GM12801 (cell line): ENCODE results near the gene PPP2R5E.

Source experiments
- TF ChIP-seq, protein P1 (sequence below): IDR thresholded peaks from one replicate; pipeline ENCODE4 v1.5.1; 2011; ENCODE audit warnings: control low read depth; ENCODE audit not compliant: insufficient read length; ENCODE audit errors: extremely low read depth

PPP2R5E gene

DNA sequence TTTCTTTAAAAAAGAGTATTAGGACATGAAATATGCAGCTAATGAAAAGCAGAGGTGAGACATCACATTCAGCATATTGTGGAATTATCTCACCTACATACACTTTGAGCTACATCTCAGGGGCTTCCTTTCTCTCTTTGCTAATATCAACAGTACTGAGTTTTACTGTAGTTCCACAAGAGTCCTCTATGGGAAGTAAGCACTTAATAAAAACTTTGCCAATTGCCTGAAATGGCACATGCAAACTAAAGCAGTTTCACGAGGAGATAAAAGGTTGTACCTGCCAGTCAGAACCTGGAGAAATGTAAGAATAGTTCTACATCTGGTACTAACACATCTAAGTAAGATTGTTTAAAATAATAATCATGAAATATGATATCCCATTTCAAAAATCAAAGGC is 150.9 kb downstream of the PPP2R5E start:
- TF ChIP-seq, protein P1, sequence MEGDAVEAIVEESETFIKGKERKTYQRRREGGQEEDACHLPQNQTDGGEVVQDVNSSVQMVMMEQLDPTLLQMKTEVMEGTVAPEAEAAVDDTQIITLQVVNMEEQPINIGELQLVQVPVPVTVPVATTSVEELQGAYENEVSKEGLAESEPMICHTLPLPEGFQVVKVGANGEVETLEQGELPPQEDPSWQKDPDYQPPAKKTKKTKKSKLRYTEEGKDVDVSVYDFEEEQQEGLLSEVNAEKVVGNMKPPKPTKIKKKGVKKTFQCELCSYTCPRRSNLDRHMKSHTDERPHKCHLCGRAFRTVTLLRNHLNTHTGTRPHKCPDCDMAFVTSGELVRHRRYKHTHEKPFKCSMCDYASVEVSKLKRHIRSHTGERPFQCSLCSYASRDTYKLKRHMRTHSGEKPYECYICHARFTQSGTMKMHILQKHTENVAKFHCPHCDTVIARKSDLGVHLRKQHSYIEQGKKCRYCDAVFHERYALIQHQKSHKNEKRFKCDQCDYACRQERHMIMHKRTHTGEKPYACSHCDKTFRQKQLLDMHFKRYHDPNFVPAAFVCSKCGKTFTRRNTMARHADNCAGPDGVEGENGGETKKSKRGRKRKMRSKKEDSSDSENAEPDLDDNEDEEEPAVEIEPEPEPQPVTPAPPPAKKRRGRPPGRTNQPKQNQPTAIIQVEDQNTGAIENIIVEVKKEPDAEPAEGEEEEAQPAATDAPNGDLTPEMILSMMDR: no peak

DNA sequence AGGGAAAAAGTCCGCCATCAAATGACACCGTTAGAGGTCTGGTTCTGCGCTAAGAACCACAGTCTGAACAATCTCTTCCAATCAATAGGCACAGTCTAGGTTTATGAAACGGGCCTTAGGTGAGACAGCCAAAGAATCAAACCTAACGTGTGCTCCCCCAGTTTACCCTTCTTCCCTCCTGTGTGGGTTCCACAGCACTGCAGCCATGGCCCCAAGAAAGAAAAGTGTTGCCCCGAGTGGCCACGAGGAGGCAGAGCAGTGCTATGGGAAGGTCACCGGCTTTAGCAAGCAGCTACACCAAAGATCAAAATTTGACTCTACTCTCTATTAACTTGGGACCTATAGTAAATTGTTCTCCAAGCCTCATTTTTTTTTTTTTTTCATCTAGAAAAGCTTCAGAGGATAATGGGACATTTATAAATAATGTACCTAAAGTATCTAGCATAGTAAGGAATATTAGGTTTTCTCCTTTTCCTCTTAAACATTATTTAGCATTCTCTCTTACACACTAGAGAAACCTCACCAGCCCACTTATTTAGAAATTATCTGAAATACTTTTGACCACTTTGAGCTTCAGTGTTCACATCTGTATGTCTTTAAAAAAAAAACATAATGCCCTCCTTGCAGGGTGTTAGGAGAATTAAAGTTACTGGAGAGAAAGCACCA is 154.3 kb downstream of the PPP2R5E start:
- TF ChIP-seq, protein P1: peak; percentile 37

DNA sequence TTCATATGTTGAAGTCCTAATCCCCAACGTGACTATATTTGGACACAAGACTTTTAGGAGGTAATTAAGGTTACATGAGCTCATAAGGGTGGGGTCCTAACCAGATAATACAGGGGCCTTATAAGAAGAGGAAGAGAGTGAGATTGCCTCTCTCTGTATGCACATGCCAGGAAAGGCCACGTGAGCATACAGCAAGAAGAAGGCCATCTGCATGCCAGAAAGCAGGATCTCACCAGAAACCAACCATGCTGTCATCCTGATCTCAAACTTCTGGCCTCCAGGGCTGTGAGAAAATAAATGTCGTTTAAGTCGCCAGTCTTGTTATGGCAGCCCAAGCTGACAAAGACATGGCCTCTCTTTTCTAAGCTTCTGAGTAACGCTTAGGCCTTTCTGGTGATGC is 155.5 kb downstream of the PPP2R5E start:
- TF ChIP-seq, protein P1: no peak

DNA sequence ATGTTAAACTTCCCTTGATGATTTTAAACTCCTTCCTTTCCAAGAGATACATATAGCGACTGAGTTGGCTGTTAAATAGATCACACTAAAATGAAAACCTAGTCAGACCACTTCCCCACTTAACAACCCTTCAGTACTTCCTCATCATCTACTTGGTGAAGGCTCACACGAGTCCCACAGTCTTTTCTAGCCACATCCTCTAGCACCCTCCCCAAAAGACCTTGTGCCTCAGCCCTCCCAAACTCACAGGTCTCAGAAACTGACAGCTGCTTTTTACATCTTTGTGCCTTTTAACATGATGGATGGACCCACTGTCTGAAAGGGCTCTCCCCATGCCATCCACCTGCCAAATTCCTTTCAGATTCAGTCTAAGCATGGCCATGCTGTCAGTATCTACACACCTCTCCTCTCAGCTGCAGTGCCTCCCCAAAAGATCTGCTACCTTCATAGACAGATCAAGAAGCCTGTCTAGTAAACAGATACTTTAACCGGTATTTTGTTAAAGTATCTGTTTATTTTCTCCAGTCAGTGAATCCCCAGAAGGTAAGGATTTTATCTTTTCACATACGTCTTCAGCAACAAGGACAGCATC is 159.3 kb downstream of the PPP2R5E start:
- TF ChIP-seq, protein P1: no peak

DNA sequence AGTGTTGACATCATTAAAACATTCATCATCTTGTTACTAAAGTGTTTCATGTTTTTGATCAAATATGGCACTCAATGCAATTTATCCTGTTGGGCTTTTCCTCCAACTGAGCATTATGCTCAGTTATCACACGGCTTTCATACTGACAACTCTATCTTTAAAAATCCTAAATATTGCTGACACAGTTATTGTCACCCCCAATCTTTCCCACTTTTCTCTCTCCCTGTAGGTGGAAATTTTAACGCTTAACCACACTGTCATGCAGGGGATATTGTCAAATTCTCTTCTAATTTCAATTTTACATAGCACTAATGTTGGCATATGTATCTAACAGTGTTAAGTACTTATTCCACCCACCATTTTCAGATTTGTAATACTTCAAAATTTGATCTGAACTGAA is 164.7 kb downstream of the PPP2R5E start:
- TF ChIP-seq, protein P1: no peak

DNA sequence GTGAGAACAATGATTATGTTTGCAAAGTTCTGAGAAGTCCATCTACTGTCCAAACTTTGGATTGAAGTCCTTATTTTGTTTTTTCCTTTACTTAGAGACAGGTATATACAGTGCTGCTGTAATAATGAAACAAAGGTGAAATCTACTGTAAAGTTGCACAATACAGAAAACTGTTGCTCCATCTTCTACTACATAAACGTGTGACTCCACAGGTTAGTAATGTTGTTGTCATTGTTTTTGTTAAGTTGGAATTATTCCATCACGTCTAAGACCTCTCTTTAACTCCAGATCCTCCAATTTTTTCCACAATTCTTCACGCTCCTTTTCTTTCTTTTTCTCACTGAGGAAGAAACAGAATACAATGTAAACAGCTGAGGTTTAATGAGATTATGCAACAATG is 167.4 kb downstream of the PPP2R5E start:
- TF ChIP-seq, protein P1: no peak

DNA sequence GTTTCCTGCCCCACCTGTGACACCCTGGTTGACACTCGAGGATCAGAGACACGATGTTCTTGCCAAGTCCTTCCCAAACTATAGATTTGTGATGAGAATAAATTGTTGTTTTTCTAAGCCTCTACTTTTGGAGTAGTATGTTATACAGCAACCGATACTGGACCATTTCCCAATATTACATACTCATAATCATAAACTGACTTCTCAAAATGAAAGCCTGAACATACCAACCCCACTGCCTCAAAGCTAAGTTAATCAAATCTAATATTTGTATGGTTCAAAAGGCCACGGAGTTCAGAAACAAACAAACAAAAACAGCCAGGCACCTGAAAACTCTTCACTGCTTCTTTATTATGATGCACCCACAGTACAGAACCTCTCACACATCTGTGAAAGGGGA is 172.1 kb downstream of the PPP2R5E start:
- TF ChIP-seq, protein P1: no peak
